Measurements from ENCODE around the gene SMARCC1.
"Not testable (repeated sequence)": the region's sequence is repeated elsewhere in the genome, so short reads cannot be mapped to it uniquely, and the experiment has no call there.

Gene SMARCC1

DNA sequence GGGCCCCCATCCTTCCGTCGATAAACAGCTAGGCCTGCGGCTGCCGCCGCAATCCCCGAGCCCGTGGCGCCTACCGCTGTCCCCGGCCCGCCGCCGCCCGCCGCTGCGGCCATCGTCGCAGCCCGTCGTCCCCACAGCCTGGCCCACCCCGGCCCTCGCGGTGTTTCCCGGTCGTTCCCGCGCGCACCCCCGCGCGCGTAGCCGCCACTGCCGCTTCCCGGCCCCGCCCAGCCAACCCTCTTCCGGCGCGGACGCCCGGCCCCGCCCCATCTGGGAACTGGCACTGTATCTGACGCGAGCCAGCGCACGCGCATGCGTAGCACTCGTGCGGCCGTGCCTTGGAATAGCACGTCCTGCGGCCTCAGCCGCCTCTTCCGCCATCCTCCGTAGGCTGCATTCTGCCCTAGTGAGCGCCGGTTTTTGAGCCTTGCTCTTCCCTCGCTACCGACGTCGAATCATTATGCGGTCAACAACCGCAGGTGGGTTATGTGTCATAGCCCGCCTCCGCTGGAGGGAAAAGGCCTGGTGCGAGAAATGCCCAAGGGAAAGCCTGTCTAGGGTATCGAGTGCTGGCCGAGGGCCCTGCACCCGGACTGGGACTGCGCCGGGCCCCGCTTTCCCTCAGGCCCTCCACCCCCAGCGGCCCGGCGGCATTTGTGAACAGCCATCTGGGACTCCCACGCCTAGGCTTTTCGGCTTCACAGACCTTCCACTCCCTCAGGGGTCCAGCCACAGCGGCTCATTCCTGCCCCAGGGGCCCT, at the start of gene SMARCC1:
TSS of gene SMARCC1 (minus strand) at position 209 of the 761 bp plus-strand sequence. CDS start at position 113, 96 bp downstream.
- ATAC-seq (replicated peaks) = peak; percentile 85 to 91
- Mint-ChIP-seq H3K27ac (peak within 1 kb of the TSS; percentile 100), H3K9me3 (no peaks in the 10 kb centered on the region), H3K4me1 (peaks cover 8 to 14% of the 10 kb centered on the region in 2 donors), H3K4me3 (peak within 1 kb of the TSS; percentile 87 to 99), H3K27me3 (no peaks in the 10 kb centered on the region), H3K36me3 (peaks cover 1 to 7% of the 10 kb centered on the region in 2 donors)
- DNase-seq = peak; percentile 98

DNA sequence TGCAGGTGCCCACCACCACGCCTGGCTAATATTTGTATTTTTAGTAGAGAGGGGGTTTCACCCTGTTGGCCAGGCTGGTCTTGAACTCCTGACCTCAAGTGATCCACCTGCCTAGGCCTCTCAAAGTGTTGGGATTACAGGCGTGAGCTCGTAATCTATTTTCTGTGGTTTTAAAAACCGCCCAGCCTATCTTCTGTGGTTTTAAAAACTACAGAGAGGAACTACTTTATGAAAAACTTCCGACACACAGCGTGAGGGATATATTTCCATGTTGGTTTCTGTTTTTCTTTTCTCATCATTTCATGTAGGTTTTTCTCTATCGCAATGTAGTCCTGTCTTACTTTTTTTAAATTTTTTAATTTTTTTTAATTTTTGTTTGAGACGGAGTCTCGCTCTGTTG, 47.8 kb upstream of the SMARCC1 start:
- not testable (repeated sequence) for H3K27ac Mint-ChIP-seq; ATAC-seq (replicated peaks)
- peaks cover 34 to 42% of the 10 kb centered on the region in 2 donors for H3K36me3 Mint-ChIP-seq

DNA sequence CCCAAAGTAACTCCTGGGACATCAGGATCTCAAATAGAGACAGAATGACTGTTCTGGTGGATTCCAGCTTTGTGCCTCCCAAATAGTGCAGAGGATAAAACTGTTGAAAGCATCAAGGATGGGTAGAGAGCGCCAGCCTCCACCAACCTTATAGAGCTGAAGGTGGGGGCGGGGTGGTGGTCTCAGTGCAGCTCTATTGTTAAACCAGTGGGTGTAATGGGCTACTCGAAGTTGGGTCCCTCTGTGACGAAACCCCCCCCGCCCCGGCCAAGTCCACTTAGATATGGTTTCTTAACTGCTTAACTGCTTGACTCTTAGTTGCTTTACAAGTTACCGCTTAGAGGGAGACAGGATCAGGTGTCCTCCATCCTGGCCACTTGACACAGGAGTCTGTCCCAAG, 43.9 kb upstream of the SMARCC1 start:
- peaks cover 28 to 33% of the 10 kb centered on the region in 2 donors for H3K36me3 Mint-ChIP-seq
- H3K27ac Mint-ChIP-seq = peak overlapping the region; percentile 89
- peak overlapping the region; percentile 88 to 89 for H3K4me3 Mint-ChIP-seq
- DNase-seq = no peak
- peaks cover 25 to 34% of the 10 kb centered on the region in 2 donors for H3K4me1 Mint-ChIP-seq
- H3K27me3 Mint-ChIP-seq = no peaks in the 10 kb centered on the region
- H3K9me3 Mint-ChIP-seq = no peaks in the 10 kb centered on the region
- ATAC-seq (replicated peaks) = no peak

More for the DNA sequence above, 47.8 kb upstream of the SMARCC1 start:
- H3K4me3 Mint-ChIP-seq, H3K9me3 Mint-ChIP-seq, DNase-seq, H3K27me3 Mint-ChIP-seq: not testable (repeated sequence)
- peaks cover 23 to 30% of the 10 kb centered on the region in 2 donors for H3K4me1 Mint-ChIP-seq

DNA sequence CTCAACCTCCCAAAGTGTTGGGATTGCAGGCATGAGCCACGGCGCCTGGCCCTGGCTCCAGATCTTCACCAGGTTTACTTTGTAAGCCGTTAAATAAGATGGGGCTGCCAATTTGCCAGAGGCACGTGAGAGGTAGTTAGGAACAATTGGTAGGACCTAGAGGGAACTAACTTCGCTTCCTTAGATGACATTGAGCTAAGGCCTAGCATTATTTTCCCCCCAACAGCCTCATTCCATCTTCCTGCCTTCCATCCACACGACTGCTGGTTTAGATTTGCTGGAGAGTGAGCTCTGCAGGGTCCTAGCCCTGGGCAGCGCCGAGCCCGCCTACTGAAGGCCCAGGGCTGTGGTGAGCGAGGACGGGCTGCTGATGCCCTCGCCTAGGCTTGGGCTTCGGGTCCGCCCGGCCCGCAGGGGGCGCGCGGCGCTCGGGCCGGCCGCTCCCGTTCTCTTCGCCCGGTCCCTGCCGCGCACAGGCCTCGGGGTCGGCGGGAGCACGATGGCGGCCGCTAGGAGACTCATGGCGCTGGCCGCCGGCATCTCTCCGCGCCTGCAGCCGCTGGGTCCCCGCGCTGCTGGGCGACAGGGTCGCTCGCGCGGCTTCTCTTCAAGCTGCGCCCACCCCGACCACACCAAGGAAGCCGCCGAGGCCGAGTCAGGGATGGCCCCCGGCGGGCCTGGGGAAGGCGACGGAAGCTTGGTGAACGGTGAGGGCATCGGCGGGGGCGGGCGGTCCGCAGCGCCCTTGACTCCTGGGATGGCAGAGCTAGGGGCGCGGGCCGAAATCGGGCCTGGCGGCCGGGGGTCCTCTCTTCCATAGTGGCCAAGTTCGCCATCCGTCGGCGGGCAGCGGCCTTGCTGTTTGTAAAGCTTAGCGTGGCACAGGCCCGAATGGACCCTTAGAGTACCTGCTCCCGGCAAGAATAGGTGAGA, 43.1 kb upstream of the SMARCC1 start:
- Mint-ChIP-seq H3K9me3 (no peaks in the 10 kb centered on the region), H3K4me3 (peak overlapping the region; percentile 88 to 89), H3K4me1 (peaks cover 25 to 34% of the 10 kb centered on the region in 2 donors), H3K27ac (peak overlapping the region; percentile 89), H3K27me3 (no peaks in the 10 kb centered on the region), H3K36me3 (peaks cover 26 to 38% of the 10 kb centered on the region in 2 donors)
- DNase-seq (peak; percentile 79), ATAC-seq (replicated peaks) (peak; percentile 98 to 99)

DNA sequence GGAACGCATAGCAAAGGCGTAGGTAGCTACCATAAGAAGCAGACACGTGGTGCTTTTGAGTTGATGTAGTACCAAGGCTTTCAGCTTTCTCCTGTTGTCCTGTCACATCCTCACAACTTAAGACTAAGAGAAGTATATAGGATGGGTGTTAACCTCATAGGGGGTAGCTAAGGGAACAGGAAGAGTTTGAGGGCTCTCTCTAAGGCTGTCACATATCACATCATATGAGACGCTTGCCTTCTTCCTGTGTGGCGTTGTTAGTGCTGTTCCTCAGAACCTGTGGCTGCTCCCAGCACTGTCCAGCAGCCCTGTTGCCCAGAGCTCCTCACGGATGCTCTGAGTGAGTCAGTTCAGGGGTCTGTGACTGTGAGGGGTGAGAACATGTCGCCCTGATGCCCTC, 35.9 kb upstream of the SMARCC1 start:
- ATAC-seq (replicated peaks) = no peak
- peak overlapping the region; percentile 44 for H3K27ac Mint-ChIP-seq

DNA sequence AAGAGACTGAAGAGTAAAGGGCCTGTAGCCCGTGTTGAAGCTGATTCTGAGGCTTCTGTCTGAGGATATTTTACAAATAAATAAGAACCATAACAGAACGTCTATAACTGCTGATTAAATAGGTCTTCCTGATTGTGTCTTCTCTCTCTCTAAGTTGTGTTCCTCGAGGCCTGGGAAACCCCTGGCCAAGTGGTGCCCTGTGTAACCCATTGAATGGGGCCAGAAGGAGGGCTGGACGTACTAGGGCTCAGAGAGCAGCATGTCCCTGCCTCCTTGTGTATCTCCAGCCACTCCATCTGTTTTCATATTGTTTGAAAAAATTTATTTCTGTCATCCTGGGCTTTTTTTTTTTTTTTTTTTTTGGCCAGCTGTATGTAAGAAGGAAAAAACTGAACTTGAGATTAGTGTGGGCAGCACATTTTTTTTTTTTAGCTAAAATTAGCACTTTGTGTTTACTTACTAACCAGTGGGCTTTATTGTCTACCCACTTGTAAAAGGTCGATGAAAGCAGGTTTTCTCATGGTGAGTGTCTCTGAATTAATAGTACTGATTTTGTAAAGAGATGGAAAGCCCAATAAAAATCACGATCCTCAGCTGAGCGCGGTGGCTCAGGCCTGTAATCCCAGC, 32.0 kb upstream of the SMARCC1 start:
- no peak overlapping the region for H3K27ac Mint-ChIP-seq
- H3K4me1 Mint-ChIP-seq = peaks cover 2 to 9% of the 10 kb centered on the region in 2 donors
- ATAC-seq (replicated peaks) (peak; percentile 38 to 65), DNase-seq (no peak)
- no peaks in the 10 kb centered on the region for H3K27me3 Mint-ChIP-seq
- H3K36me3 Mint-ChIP-seq = peaks cover 11 to 34% of the 10 kb centered on the region in 2 donors
- H3K9me3 Mint-ChIP-seq = no peaks in the 10 kb centered on the region
- peak overlapping the region in 1 of 2 donors; percentile 36 for H3K4me3 Mint-ChIP-seq

More for the DNA sequence above, 35.9 kb upstream of the SMARCC1 start:
- peaks cover 2 to 9% of the 10 kb centered on the region in 2 donors for H3K4me1 Mint-ChIP-seq
- peaks cover 8 to 39% of the 10 kb centered on the region in 2 donors for H3K36me3 Mint-ChIP-seq
- DNase-seq = no peak
- no peaks in the 10 kb centered on the region for H3K27me3 Mint-ChIP-seq
- H3K9me3 Mint-ChIP-seq = no peaks in the 10 kb centered on the region
- no peak overlapping the region for H3K4me3 Mint-ChIP-seq

DNA sequence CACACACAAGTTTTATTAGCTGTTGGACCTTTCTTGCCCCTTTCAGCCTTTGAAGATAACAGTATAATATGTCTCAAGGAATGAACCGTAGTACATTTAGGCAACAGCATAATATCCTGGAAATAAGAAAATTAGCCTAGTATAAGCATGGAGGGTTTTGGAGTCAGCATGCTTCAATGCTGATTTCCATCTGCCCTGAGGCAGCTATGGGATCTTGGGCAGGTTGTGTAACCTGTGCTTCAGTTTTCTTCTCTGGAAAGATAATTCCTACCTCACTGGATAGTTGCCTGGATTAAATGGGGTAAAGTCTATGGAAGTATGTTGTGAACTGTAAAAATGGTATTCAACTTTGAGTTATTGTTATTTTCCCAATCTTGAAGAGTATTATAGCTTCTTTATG, 22.9 kb upstream of the SMARCC1 start:
- peaks cover 0 to 3% of the 10 kb centered on the region in 2 donors for H3K36me3 Mint-ChIP-seq
- H3K27ac Mint-ChIP-seq = no peak overlapping the region
- H3K4me3 Mint-ChIP-seq = no peak overlapping the region
- ATAC-seq (replicated peaks) (no peak), DNase-seq (no peak)
- no peaks in the 10 kb centered on the region for H3K27me3 Mint-ChIP-seq
- no peaks in the 10 kb centered on the region for H3K9me3 Mint-ChIP-seq
- H3K4me1 Mint-ChIP-seq = peaks cover 8 to 11% of the 10 kb centered on the region in 2 donors

DNA sequence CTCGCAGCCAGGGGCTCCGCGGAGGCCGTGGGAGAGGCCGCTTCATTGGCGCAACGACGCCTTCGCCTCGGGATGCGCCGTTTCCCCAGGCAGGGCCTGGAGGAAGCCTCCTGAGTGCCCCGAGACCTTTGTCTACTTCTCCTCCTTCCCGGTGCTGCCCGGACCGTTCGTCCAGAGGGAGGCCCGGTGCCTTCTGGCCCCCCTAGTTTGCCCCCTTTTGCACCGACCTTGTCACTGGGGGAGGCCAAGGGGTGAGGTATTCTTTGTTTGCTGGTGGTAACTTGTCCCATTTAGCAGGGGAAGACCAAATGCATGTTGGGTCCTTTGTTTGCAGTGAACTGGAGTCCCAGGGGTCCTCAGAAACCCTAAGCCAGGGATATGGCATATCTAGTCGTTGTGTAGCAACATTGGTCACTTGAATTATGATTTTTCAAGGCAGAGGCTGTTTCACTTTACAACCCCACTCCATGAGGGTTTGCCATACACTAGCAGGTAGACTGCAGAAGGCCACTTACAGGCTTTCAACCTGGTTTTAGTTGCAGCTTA, 21.9 kb upstream of the SMARCC1 start:
- H3K4me1 Mint-ChIP-seq = peaks cover 8 to 11% of the 10 kb centered on the region in 2 donors
- H3K4me3 Mint-ChIP-seq = peak overlapping the region; percentile 97
- peak in 1 of 2 donors; percentile 7 for ATAC-seq (replicated peaks)
- DNase-seq = no peak
- H3K36me3 Mint-ChIP-seq = peaks cover 0 to 3% of the 10 kb centered on the region in 2 donors
- peak overlapping the region; percentile 97 for H3K27ac Mint-ChIP-seq
- no peaks in the 10 kb centered on the region for H3K9me3 Mint-ChIP-seq
- H3K27me3 Mint-ChIP-seq = no peaks in the 10 kb centered on the region

DNA sequence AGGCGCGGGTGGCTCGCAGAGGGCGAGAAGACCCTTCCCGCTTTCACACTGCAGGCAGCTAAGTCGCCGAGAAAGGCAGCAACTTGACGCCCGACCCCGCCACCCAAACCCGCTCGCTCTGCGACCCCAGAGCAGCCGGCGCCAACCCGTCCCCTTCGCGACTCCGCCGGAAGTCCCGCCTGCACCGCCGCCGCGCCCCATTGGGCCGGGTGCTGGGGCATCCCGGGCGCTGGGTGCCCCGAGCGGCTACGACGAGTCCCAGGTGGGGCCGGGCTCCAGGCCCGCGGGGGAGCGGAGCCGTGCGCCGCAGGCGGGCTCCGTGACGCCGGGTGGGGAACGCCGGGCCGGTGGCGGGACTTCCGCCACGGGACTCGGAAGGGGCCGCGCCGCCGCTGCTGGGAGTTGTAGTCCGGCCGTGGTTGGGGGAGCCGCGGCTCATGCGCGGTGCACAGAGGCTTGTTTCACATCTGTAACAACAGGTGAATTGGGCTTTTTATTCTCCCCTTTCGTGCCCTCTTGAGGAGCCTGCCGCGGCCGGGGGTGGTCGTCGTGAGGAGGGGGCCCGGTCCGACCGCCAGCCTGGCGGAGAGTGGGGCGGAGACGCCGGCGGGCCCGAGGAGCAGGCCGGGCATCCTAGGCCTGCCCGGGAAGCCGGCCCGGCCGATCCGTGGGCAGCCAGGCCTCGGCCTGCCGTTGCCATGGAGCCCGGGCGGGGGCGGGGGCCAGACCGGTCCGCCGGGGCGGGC, 21.2 kb upstream of the SMARCC1 start, which contains the start of gene DHX30:
TSS of gene DHX30 (plus strand) at position 405 of the 746 bp plus-strand sequence. CDS start 7,546 bp downstream, outside the sequence.
- Mint-ChIP-seq H3K27ac (peak within 1 kb of the TSS; percentile 97), H3K36me3 (peaks cover 0 to 3% of the 10 kb centered on the region in 2 donors), H3K9me3 (no peaks in the 10 kb centered on the region), H3K4me1 (peaks cover 8 to 11% of the 10 kb centered on the region in 2 donors), H3K4me3 (peak within 1 kb of the TSS; percentile 97), H3K27me3 (no peaks in the 10 kb centered on the region)
- peak; percentile 95 to 96 for ATAC-seq (replicated peaks)
- DNase-seq = peak; percentile 84

DNA sequence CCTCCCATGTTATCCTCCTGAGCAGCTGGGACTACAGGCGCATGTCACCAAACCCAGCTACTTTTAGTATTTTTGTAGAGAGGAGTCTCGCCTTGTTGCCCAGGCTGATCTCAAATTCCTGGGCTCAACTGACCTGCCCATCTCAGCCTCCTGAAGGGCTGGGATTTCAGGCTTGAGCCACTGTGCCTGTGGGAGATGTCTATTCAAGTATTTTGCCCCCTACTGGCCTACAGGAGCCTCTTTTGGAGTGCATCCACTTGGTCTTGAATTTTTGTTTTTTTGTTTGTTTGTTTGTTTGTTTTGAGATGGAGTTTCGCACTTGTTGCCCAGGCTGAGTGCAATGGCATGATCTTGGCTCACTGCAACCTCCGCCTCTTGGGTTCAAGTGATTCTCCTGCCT, 18.0 kb upstream of the SMARCC1 start:
- H3K9me3 Mint-ChIP-seq = no peaks in the 10 kb centered on the region
- no peaks in the 10 kb centered on the region for H3K27me3 Mint-ChIP-seq
- H3K27ac Mint-ChIP-seq = no peak overlapping the region
- ATAC-seq (replicated peaks) (no peak), DNase-seq (no peak)
- peaks cover 8 to 11% of the 10 kb centered on the region in 2 donors for H3K4me1 Mint-ChIP-seq
- no peaks in the 10 kb centered on the region for H3K36me3 Mint-ChIP-seq
- no peak overlapping the region for H3K4me3 Mint-ChIP-seq

DNA sequence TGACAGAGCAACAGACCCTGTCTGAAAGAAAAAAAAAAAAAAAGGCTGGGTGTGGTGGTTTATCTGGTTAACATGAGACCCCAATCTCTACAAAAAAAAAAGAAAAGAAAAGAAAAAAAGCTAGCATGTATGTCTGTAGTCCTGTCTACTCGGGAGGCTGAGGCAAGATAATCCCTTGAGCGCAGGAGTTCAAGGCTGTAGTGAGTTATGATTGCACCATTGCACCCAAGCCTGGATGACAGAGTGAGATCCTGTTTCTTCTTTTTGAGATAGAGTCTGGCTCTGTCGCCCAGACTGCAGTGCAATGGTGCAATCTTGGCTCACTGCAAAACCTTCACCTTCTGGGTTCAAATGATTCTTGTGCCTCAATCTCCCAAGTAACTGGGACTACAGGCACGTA, 12.9 kb upstream of the SMARCC1 start:
- no peaks in the 10 kb centered on the region for H3K27me3 Mint-ChIP-seq
- H3K4me1 Mint-ChIP-seq = no peaks in the 10 kb centered on the region
- H3K9me3 Mint-ChIP-seq = no peaks in the 10 kb centered on the region
- ATAC-seq (replicated peaks) (no peak), DNase-seq (no peak)
- no peak overlapping the region for H3K4me3 Mint-ChIP-seq
- peaks cover 0 to 1% of the 10 kb centered on the region in 2 donors for H3K36me3 Mint-ChIP-seq
- no peak overlapping the region for H3K27ac Mint-ChIP-seq

DNA sequence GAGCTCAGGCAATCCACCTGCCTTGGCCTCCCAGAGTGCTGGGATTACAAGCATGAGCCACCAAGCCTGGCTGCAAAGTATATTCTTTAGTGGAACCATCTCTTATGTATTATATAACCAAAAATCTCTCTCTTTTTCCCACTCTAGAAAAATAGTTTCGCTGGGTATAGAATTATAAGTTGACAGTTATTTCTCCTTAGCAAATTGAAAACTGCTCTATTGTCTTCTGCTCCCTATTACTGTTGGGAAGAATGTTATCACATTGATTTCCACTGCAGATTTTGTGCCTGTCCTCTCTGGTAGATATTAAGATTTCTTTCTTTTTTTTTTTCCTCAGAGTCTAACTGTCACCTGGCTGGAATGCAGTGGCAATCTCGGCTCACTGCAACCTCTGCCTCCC, 11.0 kb upstream of the SMARCC1 start:
- ATAC-seq (replicated peaks) = no peak
- Mint-ChIP-seq H3K27ac (no peak overlapping the region), H3K4me1 (no peaks in the 10 kb centered on the region), H3K36me3 (peaks cover 0 to 1% of the 10 kb centered on the region in 2 donors), H3K27me3 (no peaks in the 10 kb centered on the region), H3K4me3 (no peak overlapping the region), H3K9me3 (no peaks in the 10 kb centered on the region)
- DNase-seq = no peak

DNA sequence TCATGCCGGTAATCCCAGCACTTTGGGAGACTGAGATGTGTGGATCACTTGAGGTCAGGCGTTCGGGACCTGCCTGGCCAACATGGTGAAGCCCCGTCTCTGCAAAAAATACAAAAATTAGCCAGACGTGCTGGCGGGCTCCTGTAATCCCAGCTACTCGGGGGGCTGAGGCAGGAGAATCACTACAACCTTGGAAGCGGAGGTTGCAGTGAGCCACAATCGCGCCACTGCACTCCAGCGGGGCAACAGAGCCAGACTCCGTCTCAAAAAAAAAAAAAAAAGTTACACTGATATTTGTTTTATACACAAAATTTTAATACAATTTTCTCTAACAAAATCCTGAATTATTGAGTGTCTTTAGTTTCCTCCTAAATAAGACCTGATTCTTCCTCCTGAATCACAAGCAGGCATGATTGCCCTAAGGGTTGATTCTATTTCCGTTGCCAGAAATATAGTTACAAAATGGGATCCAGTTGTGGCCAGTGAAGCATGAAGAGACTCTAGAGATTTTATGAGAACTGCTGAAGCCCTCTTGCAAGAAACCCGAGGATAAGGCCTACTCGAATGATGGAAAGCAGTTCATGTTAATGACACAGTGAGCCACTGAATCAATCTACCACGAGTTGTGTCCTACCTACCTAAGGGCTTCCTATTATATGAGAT, 9.6 kb upstream of the SMARCC1 start:
- ATAC-seq (replicated peaks) (no peak), DNase-seq (no peak)
- Mint-ChIP-seq H3K9me3 (no peaks in the 10 kb centered on the region), H3K4me1 (no peaks in the 10 kb centered on the region), H3K4me3 (no peak overlapping the region), H3K27me3 (no peaks in the 10 kb centered on the region), H3K36me3 (peaks cover 0 to 1% of the 10 kb centered on the region in 2 donors), H3K27ac (no peak overlapping the region)
